Measurements from ENCODE around the gene WWOX. TPM values are rescaled to one million over a fixed set of nuclear protein-coding genes. Genes with fewer than 3 reads are reported as not detected.

The WWOX gene
- total RNA-seq, 6 donors from 2014 or later: 18.7 to 167 (median 31.0) TPM

- Histone ChIP-seq H3K9me3 (no peaks in the 10 kb centered on the region), H3K4me1 (no peaks in the 10 kb centered on the region)
These were observed 630.2 kb downstream of the WWOX start for GRCh38 chr16:78729687-78730086.

GRCh38 chr16:78731785-78732184 lies 632.3 kb downstream of the WWOX start:
- H3K27ac ChIP-seq: no peak overlapping the region
- 91 to 100% methylated on average over 1 of the region's 1 CpG for WGBS, 2 donors

More at GRCh38 chr16:78729687-78730086, 630.2 kb downstream of the WWOX start:
- no peak for ATAC-seq (ENCODE audit: low FRiP score in 2 of 2)
- Histone ChIP-seq H3K36me3 (no peaks in the 10 kb centered on the region), H3K27ac (no peak overlapping the region), H3K4me3 (no peak overlapping the region), H3K27me3 (no peaks in the 10 kb centered on the region)
- DNase-seq: no peak
- no peak for TF ChIP-seq POLR2AphosphoS5 (IDR thresholded peaks at IDR 0.05)
- TF ChIP-seq EP300 (IDR thresholded peaks at IDR 0.05): no peak
- no peak for TF ChIP-seq POLR2A (IDR thresholded peaks at IDR 0.05)
- TF ChIP-seq CTCF (IDR thresholded peaks at IDR 0.05): no peak
- WGBS, 2 donors: 27 to 29% methylated on average over 2 of the region's 2 CpGs

GRCh38 chr16:78732696-78733095 lies 633.2 kb downstream of the WWOX start:
- Histone ChIP-seq H3K36me3 (no peaks in the 10 kb centered on the region), H3K4me1 (no peaks in the 10 kb centered on the region), H3K9me3 (no peaks in the 10 kb centered on the region), H3K27ac (no peak overlapping the region), H3K27me3 (no peaks in the 10 kb centered on the region), H3K4me3 (no peak overlapping the region)
- ATAC-seq (ENCODE audit: low FRiP score in 2 of 2) (no peak), DNase-seq (no peak)
- TF ChIP-seq POLR2A (IDR thresholded peaks at IDR 0.05): no peak
- no peak for TF ChIP-seq POLR2AphosphoS5 (IDR thresholded peaks at IDR 0.05)
- TF ChIP-seq EP300 (IDR thresholded peaks at IDR 0.05): no peak
- no peak for TF ChIP-seq CTCF (IDR thresholded peaks at IDR 0.05)
- 79 to 81% methylated on average over 7 of the region's 7 CpGs for WGBS, 2 donors

More at GRCh38 chr16:78731785-78732184, 632.3 kb downstream of the WWOX start:
- Histone ChIP-seq H3K4me1 (no peaks in the 10 kb centered on the region), H3K36me3 (no peaks in the 10 kb centered on the region), H3K4me3 (no peak overlapping the region), H3K27me3 (no peaks in the 10 kb centered on the region), H3K9me3 (no peaks in the 10 kb centered on the region)
- ATAC-seq (ENCODE audit: low FRiP score in 2 of 2): no peak
- TF ChIP-seq EP300 (IDR thresholded peaks at IDR 0.05) (no peak), CTCF (IDR thresholded peaks at IDR 0.05) (no peak), POLR2AphosphoS5 (IDR thresholded peaks at IDR 0.05) (no peak), POLR2A (IDR thresholded peaks at IDR 0.05) (no peak)
- no peak for DNase-seq

- DNase-seq (no peak), ATAC-seq (ENCODE audit: low FRiP score in 2 of 2) (no peak)
- Histone ChIP-seq H3K27me3 (no peaks in the 10 kb centered on the region), H3K36me3 (no peaks in the 10 kb centered on the region), H3K4me1 (no peaks in the 10 kb centered on the region), H3K27ac (no peak overlapping the region), H3K9me3 (no peaks in the 10 kb centered on the region), H3K4me3 (no peak overlapping the region)
- TF ChIP-seq CTCF (IDR thresholded peaks at IDR 0.05) (no peak), POLR2AphosphoS5 (IDR thresholded peaks at IDR 0.05) (no peak), POLR2A (IDR thresholded peaks at IDR 0.05) (no peak), EP300 (IDR thresholded peaks at IDR 0.05) (no peak)
- 87 to 89% methylated on average over 6 of the region's 6 CpGs for WGBS, 2 donors
These were observed 635.9 kb downstream of the WWOX start for GRCh38 chr16:78735337-78735736.

- H3K4me3 ChIP-seq: no peak overlapping the region
- ATAC-seq (ENCODE audit: low FRiP score in 2 of 2): no peak
- no peaks in the 10 kb centered on the region for H3K9me3 ChIP-seq
- 87 to 94% methylated on average over 2 of the region's 2 CpGs for WGBS, 2 donors
- H3K27me3 ChIP-seq: no peaks in the 10 kb centered on the region
- H3K36me3 ChIP-seq: no peaks in the 10 kb centered on the region
- TF ChIP-seq EP300 (IDR thresholded peaks at IDR 0.05): no peak
- no peak for TF ChIP-seq POLR2A (IDR thresholded peaks at IDR 0.05)
- TF ChIP-seq POLR2AphosphoS5 (IDR thresholded peaks at IDR 0.05): no peak
- TF ChIP-seq CTCF (IDR thresholded peaks at IDR 0.05): no peak
- H3K27ac ChIP-seq: no peak overlapping the region
- H3K4me1 ChIP-seq: no peaks in the 10 kb centered on the region
- DNase-seq: no peak
These were observed 638.2 kb downstream of the WWOX start for GRCh38 chr16:78737630-78738029.
